GM21529 (cell line): ENCODE measurements around the gene GRID1.

Experiments used
- ATAC-seq: cut with Tn5 transposase; IDR thresholded peaks from one replicate; pipeline ENCODE4 v1.9.1; 2021; ENCODE audit not compliant: unreplicated experiment

GRID1 gene

DNA sequence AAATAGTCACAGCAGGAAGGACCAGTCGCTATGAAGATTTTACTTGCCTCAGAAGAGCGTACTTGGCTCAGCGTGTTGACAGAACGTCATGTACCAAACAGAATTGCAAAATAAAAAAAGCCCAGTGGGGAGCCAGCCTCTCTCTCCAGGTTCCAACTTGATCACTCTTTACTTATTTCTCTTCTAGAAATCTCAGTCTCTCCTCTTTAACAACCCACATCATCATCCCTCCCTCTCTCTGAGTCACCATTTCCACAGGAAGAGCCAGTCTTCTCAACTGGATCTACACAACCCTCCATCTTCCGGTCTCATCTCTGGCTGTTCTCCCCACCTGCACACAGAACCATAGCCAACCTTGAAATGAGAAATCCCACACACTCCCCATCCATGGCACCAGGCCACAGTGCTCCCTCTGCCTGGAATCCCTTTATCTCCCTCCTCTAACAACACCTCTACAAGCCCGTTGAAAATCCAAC, 718.3 kb downstream of the GRID1 start:
- ATAC-seq = no peak

- ATAC-seq = no peak
Measured at GRCh38 chr10:85647741-85648140, 718.9 kb downstream of the GRID1 start.

DNA sequence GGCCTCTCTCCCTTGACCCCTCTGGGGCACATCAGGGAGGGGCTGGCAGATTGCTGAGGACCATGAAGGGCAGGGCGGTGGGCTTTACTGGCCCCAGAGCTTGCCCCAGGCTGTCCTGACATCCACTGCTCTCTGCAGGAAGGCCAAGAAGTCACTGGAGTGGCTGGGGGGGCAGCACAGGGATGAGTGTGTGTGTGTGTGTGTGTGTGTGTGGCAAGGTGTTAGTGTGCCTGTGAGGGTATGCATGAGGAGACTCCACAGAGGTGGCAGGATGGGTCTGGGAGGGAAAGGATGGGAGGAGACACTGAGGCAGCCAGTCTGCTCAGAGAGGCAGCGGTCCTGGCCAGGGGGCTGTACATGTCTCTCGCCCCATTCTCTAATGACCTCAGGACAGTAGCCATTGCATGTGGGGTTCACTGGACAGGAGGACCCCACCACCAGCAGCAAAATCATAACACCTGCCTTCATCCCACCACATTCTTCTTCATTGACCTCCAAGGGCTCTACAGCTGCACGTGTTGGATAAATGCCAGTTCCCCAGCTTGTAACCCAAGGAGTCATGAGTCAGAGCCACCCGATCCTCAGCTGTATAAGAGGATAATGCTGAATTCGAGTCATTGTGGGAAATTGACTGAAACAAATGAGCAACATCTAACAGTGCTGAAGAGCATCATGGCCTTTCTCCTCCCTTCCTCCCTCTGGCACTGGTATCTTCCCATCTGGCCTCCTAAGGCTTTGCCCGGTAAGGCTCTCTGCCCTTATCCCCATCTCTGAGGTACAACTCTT, 720.5 kb downstream of the GRID1 start:
- ATAC-seq = no peak

- ATAC-seq = no peak
Measured at GRCh38 chr10:85645053-85645452, 721.5 kb downstream of the GRID1 start.

DNA sequence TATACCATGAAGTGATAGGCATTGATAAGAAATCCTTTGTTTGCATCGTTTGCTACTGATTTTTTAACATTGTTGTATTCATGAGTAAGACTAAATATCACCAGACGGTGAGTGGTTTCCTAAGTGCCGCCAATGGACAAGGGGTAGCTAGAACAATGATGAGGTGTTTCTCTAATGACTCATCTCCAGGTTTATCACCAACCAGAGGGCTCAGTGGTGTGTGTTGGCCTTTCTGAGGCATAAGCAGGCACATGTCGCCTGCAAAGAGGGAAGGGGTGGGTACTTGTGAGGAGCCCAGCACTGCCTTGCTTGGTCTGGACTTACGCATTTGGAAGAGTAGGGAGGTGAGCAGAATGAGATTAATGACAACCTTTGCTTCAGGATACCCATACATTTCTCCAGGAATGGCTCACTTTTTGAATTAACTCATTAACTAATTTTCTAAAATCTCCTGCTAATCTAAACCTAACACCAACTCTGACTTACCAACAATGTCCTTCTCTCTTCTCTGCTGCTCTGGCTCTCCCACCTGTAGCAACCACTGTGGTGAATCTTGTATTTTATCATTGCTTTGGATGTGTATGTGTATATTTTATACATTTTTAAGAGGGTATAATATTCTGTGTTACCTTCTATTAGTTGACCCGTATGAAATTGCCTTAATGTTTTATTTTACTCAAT, 722.6 kb downstream of the GRID1 start:
- no peak for ATAC-seq

GRCh38 chr10:85643171-85643844, 723.3 kb downstream of the GRID1 start:
- no peak for ATAC-seq

- no peak for ATAC-seq
Measured at GRCh38 chr10:85642421-85643170, 724.0 kb downstream of the GRID1 start.

DNA sequence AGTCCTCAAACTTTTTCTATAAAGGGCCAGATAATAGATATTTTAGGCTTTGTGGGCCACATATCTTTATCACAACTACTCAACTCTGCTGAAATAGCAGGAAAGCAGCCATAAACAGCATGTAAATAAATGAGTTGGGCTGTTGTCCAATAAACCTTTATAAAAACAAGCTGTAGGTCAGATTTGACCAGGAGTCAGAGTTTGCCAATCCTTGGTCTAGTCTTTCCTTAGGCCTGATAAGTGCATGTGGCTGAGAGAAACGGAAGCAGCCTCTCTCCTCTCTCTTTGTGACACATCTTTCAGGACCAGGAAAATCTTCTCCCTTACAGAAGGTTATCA, 724.5 kb downstream of the GRID1 start:
- no peak for ATAC-seq

DNA sequence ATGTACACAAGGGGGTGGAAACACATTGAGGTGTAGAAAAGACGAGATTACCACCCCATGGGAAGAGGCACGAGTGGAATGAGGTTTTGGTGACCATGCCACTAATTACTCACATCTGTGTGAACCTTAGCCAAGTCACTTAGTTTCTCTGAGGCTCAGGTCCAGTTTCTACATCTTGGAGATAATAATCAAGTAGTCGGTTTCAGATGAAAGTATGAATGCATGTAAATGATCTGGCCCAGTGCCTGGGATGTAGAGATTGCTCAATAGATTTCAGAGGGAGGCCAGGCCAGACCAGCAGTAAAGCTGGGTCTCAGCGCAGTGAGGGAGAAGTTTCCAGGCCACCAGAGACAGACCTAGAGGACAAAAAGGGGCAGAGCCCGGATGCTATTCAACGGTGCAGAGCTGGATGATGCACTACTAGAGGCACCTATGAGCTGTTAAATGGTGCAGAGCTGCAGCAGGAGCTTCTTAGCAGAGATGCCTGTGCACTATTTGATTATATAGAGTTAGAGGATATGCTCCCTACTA, 725.1 kb downstream of the GRID1 start:
- ATAC-seq = no peak

DNA sequence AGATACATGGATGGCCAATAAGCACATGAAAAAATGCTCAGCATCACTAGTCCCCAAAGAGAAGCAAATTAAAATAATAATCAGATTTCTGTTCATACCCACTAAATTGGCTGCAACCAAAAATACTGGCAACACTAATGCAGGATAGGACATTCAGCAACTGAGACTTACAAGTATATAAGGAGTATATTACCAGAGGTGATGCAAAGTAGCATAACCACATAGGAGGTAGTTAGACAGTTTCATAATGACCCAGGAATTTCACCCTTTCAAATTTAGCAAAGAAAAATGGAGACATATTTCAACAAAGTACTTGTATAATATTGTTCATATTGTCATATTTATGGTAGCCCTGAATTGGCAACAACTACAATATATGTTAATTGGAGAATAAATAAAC, 727.8 kb downstream of the GRID1 start:
- no peak for ATAC-seq

DNA sequence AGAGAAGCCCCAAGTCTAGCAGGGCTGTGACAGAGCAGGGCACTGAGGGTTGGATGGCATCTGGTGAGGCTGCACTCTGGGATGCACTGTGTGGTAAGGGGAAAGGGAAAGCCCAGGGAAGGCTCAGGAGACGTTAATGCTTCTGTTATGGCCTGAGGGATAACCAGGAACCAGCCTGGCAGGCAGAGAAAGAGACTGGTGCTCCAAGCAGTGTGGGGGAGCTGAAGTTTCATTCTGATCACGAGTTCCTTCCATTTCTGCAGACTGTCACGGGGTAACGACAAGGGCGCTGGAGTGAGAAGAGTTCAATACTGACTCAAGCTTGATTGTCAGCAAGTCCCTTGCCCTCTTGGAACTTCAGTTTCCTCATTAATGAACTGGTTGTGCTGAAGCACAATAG, 730.9 kb downstream of the GRID1 start:
- ATAC-seq = peak; percentile 52

GRCh38 chr10:85624511-85624910, 742.1 kb downstream of the GRID1 start:
- ATAC-seq = no peak

- no peak for ATAC-seq
Measured at GRCh38 chr10:85623758-85624157, 742.8 kb downstream of the GRID1 start.

DNA sequence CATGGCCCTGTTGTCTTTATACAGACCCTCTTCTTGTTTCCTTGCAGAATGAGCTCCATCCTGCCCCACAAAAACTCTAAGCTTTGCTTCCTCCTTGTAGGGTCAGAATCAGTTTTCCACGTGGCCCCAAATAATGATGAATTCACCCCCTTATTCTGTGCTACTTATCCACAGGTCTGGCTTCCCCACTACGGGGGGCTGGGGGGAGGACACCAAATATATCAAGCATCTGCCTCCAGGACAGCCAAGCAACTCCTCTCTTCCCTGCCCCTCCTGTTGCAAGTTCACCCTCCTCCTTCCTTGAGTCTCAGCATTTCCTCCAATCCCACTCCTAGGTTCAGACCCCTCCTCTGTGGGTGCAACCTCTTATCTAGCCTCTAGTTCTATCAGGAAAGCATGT, 743.3 kb downstream of the GRID1 start:
- ATAC-seq = no peak

- ATAC-seq = no peak
Measured at GRCh38 chr10:85622425-85622824, 744.2 kb downstream of the GRID1 start.

DNA sequence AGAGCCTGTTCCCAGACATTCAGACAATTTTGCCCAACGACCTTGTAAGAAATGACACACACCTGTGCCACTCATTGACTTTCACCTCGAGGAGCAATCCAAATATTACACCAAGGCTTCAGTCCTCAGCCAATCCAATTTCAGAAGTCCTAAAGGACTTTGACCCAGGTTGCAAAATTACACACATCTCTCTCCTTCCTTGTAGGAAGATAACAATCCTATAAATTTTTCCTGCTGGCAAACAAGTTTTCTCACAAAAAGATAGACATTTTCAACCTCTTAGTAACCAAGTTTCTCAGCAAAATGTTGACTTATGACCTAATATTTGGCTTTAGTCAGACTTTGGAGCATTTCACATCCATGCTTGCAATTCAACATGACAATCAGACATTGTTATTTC, 745.0 kb downstream of the GRID1 start:
- no peak for ATAC-seq

GRCh38 chr10:85620807-85621206, 745.8 kb downstream of the GRID1 start:
- ATAC-seq = no peak

GRCh38 chr10:85619832-85620231, 746.8 kb downstream of the GRID1 start:
- ATAC-seq = no peak

DNA sequence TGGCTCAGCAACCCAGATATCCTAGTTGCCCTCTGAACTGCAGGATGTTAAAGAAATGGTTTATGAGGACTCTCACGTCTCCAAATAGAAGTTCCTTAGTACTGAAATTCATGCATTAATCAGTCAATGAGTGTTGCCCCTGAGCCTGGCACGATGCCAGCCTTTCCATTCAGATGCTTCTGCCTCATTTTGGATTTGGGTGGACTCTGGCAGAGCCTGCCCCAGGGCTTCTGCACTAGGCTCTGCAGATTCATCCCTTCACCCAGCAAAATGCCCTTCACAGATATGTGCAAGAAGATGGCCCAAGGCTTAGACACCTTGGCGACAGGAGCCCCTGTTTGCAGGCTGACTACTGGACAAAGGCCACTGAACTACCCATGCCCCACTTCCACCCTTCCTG, 747.8 kb downstream of the GRID1 start:
- no peak for ATAC-seq

- no peak for ATAC-seq
Measured at GRCh38 chr10:85617751-85618546, 748.6 kb downstream of the GRID1 start.
